ENCODE results near the gene KRTAP10-12. TPM values are rescaled to one million over a fixed set of nuclear protein-coding genes. Genes with fewer than 3 reads are reported as not detected.
A peak's percentile ranks its signal among the peaks of the same experiment; 100 is the strongest.

Gene KRTAP10-12
- total RNA-seq, 3 donors from 2014 or later (not counting 1 experiment from before 2014, with no cell fraction given), result not detected

GRCh38 chr21:44703731-44704635 is 7.0 kb downstream of the KRTAP10-12 start:
- no peaks in the 10 kb centered on the region for H3K36me3 ChIP-seq (ENCODE audit: control insufficient read depth, insufficient read depth, low read length)
- no peak overlapping the region for H3K4me3 ChIP-seq (ENCODE audit: low read length)
- Mint-ChIP-seq H3K9me3 (peaks cover 0 to 3% of the 10 kb centered on the region in 2 donors), H3K4me1 (peaks cover 9 to 15% of the 10 kb centered on the region in 2 donors), H3K27me3 (ENCODE audit: low read depth in 2 of 2) (peaks cover 63 to 71% of the 10 kb centered on the region in 2 donors), H3K36me3 (peaks cover 13% of the 10 kb centered on the region), H3K27ac (no peak overlapping the region), H3K4me3 (no peak overlapping the region)
- H3K4me1 ChIP-seq (ENCODE audit: control insufficient read depth, insufficient read depth, low read length), result peaks cover 11% of the 10 kb centered on the region
- peaks cover 9% of the 10 kb centered on the region for H3K9me3 ChIP-seq (ENCODE audit: control insufficient read depth, insufficient read depth, low read length)
- ATAC-seq, result no peak
- no peak for DNase-seq
- H3K27ac ChIP-seq (ENCODE audit: low read length), result no peak overlapping the region
- intact Hi-C loops (cut with micrococcal nuclease), result no loop called here
- peaks cover 55% of the 10 kb centered on the region for H3K27me3 ChIP-seq (ENCODE audit: control insufficient read depth, insufficient read depth, low read length)
- 42% methylated on average over 12 of the region's 13 CpGs for WGBS (ENCODE audit: insufficient coverage)
- TF ChIP-seq CTCF (IDR thresholded peaks at IDR 0.05), result no peak

GRCh38 chr21:44704636-44705001 is 7.6 kb downstream of the KRTAP10-12 start:
- no peak overlapping the region for H3K4me3 ChIP-seq (ENCODE audit: low read length)
- no peak overlapping the region for H3K27ac ChIP-seq (ENCODE audit: low read length)
- WGBS (ENCODE audit: insufficient coverage), result 16% methylated on average over 13 of the region's 13 CpGs
- no peak overlapping the region for H3K27ac Mint-ChIP-seq
- peaks cover 9% of the 10 kb centered on the region for H3K9me3 ChIP-seq (ENCODE audit: control insufficient read depth, insufficient read depth, low read length)
- H3K27me3 ChIP-seq (ENCODE audit: control insufficient read depth, insufficient read depth, low read length), result peaks cover 58% of the 10 kb centered on the region
- DNase-seq (no peak), ATAC-seq (no peak)
- intact Hi-C loops (cut with micrococcal nuclease), result no loop called here
- no peaks in the 10 kb centered on the region for H3K36me3 ChIP-seq (ENCODE audit: control insufficient read depth, insufficient read depth, low read length)
- peaks cover 18% of the 10 kb centered on the region for H3K4me1 ChIP-seq (ENCODE audit: control insufficient read depth, insufficient read depth, low read length)
- no peak for TF ChIP-seq CTCF (IDR thresholded peaks at IDR 0.05)
- H3K4me1 Mint-ChIP-seq, result peaks cover 9 to 14% of the 10 kb centered on the region in 2 donors
- H3K36me3 Mint-ChIP-seq, result peaks cover 13% of the 10 kb centered on the region
- peaks cover 66 to 72% of the 10 kb centered on the region in 2 donors for H3K27me3 Mint-ChIP-seq (ENCODE audit: low read depth in 2 of 2)
- H3K9me3 Mint-ChIP-seq, result peaks cover 0 to 3% of the 10 kb centered on the region in 2 donors
- H3K4me3 Mint-ChIP-seq, result no peak overlapping the region

- DNase-seq (no peak), ATAC-seq (peak in 2 of 3 donors; percentile 36 to 52)
- H3K27me3 Mint-ChIP-seq (ENCODE audit: low read depth in 2 of 2), result peaks cover 64 to 70% of the 10 kb centered on the region in 2 donors
- Histone ChIP-seq H3K4me3 (ENCODE audit: low read length) (no peak overlapping the region), H3K27me3 (ENCODE audit: control insufficient read depth, insufficient read depth, low read length) (peaks cover 70% of the 10 kb centered on the region), H3K4me1 (ENCODE audit: control insufficient read depth, insufficient read depth, low read length) (peaks cover 32% of the 10 kb centered on the region), H3K36me3 (ENCODE audit: control insufficient read depth, insufficient read depth, low read length) (no peaks in the 10 kb centered on the region), H3K9me3 (ENCODE audit: control insufficient read depth, insufficient read depth, low read length) (peaks cover 9% of the 10 kb centered on the region), H3K27ac (ENCODE audit: low read length) (no peak overlapping the region)
- H3K36me3 Mint-ChIP-seq, result peaks cover 13% of the 10 kb centered on the region
- H3K27ac Mint-ChIP-seq, result peak overlapping the region; percentile 23 to 39
- peak overlapping the region; percentile 53 for H3K4me3 Mint-ChIP-seq
- TF ChIP-seq CTCF (IDR thresholded peaks at IDR 0.05), result no peak
- WGBS (ENCODE audit: insufficient coverage), result 12% methylated on average over 54 of the region's 54 CpGs
- H3K9me3 Mint-ChIP-seq, result peaks cover 0 to 3% of the 10 kb centered on the region in 2 donors
- H3K4me1 Mint-ChIP-seq, result peaks cover 9 to 17% of the 10 kb centered on the region in 2 donors
- intact Hi-C loops (cut with micrococcal nuclease), result no loop called here
Measured at GRCh38 chr21:44706026-44706705, 9.2 kb downstream of the KRTAP10-12 start.
